GM19025 (cell line): ENCODE results near the gene PRR30.
A peak's percentile ranks its signal among the peaks of the same experiment; 100 is the strongest.

Experiments used
- ATAC-seq: cut with Tn5 transposase; IDR thresholded peaks from one replicate; pipeline ENCODE4 v1.9.1; 2021; ENCODE audit warnings: mild to moderate bottlenecking, low read depth, moderate library complexity; ENCODE audit not compliant: unreplicated experiment

PRR30 gene

DNA sequence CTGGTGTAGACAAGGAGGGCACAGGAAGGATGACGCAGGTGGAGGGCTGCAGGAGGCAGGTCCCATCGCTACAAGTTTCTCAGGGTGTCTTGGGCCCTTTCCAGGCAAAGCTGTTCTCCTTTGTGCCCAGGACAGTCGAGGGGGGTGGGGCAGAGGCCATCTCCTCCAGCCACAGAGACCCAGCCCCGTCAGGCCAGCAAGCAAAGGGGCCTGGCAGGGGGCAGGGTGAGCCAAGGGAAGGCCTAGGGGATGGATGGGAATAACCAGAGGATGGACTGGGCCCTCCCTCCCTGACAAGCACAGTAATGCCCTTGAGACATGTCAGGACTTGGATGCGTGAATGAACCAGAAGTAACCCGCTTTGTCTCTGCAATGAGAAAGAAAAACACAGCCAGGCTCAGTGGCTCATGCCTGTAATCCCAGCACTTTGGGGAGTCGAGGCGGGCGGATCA is 15.9 kb upstream of the PRR30 start:
- ATAC-seq, result no peak

DNA sequence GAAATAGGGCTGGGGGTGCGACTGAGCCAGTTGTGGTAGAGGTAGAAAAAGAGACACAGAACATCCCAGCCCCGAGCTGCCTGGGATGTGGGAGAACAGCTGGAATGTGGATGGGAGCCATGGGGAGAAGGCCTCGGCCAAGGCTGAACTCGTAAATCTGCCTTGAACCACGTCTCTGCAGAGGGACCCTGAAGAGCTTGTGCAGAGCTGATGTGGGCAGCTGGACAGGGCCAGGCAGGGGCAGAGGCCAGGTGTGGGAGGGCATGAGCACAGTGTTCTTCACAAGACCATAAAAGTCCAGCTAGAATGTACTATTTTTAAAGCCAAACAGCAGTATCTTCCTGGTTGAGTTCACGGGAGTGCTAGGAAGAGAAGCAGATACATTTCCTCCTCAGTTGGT is 15.3 kb upstream of the PRR30 start:
- ATAC-seq, result no peak

DNA sequence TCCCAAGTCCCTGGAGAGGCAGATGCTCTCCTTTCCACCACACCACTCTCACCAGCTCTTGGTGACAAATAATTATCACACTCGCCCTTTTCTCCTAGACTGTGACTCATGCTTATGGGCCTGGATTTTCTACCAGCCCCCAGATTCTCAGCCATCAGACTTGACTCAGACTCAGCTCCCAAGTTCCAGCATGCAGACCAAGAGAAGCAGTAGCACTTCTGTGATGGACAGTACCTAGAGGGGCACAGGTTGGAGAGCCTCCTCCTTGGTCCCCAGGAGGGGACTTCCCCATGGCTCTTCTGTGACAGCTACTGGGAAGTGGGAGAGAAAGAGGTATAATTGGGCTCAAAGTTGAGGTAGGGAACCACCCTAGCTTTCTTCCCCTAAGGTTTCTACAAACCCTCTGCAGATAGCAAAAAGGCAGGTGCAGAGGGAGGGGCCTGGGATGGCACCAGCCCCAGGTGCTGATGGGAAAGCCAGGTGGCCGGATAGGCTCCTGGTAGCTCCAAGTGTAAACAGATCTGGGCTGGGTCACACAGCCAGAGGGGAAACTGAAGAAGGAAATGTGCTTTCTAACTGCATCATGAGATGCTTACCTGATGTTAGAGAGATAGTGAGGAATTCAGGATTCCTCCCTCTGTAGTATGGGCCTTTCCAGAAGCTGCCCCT is 13.7 kb upstream of the PRR30 start:
- ATAC-seq, result no peak

DNA sequence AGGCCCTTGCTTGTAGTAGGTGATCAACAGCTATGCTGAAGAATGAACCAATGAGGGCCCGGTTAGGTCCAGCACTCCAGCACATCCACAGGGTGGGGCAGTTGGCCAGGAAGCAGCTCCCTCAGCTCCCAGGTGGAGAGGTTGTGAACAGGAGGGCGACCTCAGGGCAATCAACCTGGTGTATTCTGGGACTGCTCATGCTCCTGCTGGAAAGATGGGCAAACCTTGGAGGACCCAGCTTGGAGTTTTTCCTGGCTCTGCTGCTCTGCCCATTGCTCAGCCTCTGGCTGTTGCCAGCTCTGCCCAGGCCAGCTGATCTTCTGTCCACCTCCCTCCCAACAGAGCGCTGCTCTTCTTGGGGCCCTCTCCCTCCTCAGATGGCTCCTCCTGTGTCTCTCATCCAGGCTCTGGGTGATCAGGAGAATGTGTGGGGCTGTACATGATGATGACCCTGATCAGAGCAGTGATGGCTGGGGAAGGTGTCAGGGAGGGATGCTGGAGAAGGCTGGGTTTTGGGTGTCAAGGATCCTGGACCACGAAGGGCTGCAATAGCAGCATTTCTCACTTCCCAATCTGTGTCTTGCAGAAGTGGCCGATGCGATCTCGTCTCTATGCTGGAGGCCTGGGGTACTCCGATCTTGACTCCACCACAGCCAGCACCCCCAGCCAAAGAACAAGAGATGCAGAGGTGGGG is 13.0 kb upstream of the PRR30 start:
- no peak for ATAC-seq

DNA sequence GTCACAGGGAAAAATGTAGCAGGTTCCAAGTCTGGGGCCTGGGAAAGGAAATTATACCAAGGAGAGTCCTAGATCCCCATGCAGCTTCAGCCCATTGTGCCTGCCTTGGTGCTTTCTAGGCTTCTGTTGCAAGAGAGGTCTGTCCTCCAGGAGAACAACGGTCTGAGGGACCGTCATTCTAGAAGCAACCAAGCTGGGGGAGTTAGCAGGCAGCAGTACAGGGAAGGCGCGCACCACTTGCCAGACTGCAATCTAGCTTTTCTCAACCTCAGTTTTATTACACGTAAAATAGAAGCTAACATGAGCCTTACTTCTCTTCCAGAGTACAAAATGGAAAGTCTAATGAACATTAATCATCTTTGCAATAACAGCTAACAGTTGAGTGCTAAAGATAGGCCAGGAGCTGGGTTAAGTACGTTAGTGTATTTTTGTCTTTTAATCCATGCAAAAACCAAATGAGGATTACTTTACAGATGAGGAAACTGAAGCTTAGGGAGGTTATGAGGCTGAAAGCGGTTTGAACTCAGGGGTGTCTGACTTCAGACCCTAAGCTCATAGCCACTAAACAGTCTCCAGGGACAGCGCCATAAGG is 11.5 kb upstream of the PRR30 start:
- no peak for ATAC-seq

DNA sequence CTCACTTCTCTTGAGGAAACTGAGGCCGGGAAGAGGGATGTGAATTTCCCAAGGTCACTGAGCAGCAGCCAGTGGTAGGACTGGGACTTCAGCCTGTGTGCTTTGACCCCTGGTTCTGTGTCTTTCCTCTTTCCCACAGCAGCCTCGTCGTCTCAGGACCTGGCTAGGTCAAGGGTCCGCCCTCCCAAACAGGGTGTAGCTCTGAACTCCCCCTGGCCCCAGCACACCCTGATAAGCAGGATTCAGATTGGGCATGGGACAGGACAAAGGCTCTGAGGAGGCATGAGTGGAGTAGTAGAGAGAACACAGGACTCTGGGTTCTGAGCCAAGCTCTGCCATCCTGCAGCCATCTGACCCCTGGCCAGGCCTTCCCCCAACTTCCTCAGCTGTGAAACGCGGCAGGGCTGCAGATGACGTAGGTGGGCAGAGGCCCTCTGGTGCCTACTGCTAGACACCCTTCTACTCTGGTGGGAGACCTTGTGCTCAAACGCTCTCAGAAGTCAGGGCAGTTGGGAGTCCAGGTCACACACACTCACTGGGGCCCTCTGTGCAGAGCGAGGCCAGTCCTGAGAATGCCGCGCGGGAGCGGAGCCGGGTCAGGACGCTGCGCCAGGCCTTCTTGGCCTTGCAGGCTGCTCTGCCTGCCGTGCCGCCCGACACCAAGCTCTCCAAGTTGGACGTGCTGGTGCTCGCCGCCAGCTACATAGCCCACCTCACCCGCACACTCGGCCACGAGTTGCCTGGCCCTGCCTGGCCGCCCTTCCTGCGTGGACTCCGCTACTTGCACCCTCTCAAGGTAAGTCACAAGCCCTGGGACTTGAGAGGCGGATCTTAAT is 10.6 kb upstream of the PRR30 start:
- no peak for ATAC-seq

DNA sequence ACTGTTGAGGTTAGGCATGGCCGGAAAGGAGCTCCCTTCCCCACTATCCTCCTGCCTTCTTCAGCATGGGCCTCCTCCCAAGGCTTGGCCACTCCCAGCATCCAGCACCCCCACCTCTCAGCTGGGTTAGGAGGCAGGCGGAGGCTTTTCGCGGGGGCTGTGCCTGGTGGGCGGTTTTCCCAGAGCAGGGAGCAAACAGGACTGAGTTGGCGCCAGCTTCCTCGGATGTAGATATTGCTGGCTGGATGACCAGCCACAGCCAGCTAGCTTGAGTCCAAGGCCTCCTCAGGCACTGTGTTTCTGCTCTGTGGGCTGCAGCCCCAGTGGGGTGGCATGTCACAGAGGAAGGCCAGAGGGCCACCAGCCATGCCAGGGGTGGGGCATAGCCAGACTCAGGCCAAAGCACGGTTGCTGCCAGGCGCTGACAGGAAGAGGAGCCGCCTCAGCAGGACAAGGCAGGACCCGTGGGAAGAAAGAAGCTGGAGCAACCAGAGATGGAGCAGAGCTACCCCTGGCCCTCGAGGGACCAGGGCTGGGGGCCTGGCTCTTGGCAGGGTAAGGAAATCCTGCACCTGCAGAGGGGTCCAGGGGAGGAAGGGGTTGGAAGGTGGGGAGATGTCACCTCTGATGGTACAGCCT is 9.7 kb upstream of the PRR30 start, which contains the start of gene TCF23:
TSS of gene TCF23 (plus strand) at position 204 of the 639 bp plus-strand sequence. CDS start at position 334, 130 bp downstream.
- no peak for ATAC-seq

DNA sequence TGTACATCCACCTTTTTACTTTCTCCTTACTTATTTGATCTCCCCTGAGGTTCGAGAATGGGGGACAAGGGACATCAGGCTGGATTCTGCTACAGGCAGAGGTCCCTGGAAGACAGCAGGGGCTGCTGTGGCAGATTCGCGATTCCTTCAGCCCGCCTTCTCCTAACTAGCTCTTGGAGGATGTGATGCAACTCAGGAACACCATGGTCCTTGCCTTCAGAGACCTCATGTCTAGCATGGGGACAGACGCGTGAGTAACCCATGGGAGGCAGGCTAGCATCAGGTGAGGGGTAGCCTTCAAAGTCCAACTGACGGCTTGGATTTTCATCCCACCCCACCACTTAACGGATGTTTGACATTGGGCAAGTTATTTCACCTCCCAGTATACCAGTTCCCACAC is 8.7 kb upstream of the PRR30 start:
- ATAC-seq, result no peak

DNA sequence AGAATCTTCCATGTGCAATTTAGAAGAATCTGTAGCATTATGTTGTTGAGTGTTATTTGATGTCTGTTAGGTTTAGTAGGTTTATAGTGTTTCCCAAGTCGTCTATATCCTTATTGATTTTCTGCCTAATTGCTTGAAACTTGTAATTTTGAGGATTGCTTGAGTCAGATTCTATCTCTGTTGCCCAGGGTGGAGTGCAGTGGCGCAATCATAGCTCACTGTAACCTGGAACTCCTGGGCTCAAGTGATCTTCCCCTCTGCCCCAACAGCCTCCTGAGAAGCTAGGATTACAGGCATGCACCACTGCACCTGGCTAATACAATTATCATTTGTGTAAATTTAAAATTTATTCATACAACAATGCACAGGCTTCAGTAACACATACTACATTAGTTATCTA is 6.5 kb upstream of the PRR30 start:
- no peak for ATAC-seq

DNA sequence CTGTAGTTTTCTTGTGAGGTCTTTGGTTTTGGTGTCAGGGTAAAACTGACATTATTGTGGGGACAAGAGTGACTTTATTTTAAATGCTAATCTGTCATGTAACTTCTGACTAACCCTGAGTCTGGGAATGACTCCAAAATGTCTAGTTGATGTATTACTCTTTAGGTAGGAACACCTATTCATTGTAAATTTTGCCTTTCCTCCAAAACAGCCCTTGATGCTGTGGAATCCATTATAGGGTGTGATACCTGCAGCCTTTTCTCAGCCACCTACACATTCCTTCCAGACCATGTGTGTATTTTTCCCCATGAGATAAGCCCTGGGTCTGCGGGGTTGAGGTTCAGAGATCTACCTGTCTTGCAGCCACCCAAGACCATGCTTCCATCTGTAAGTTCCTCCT is 4.1 kb upstream of the PRR30 start:
- no peak for ATAC-seq

DNA sequence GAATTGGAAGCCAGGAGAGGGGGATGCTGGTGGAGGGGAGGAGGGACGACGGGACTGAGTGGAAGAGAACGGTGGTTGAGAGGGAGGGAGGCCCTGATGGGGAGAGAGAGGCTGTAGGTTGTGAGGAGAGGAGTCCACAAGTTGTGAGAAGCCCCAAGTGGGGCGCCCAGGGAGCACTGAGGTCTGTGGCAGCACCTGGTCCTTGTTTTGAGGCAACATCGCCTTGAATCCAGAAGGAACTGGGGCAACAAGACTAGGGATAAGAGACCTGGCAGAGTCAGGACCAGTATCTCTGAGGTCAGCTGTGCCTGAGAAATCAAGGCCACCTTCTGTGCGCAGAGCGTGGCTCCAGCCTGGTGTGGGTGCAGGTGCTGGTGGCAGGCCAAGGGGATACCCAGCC is 1.1 kb downstream of the PRR30 start:
- no peak for ATAC-seq

DNA sequence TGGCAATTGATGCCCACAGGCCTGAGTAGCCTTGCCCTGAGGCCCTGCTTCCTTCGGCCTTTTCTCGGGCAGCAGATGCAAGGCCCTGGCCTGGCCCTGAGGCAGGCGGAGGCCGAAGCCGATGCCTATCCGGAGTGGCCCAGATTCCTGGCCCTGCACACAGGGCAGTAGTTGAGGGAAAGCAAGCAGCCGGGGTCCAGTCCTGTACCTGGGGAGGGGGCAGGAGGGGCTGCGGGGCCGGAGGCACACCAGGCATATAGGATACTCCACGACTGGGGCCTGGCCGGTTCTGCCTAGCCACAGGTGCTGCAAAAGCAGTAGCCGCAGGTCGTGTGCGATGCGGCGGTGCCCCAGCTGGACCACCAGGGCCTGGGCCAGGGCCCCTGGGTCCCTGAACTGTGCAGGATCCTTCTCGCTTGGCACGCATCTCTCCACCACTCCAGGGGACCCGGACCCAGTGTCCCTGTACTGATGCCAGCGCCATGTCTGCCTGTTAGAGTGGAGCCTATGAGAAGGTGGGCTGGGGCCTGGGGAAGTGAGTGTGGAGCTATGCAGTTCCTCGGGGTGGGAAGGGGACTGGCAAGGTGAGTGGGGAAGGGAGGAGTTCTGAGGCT is 1.8 kb downstream of the PRR30 start:
- no peak for ATAC-seq

DNA sequence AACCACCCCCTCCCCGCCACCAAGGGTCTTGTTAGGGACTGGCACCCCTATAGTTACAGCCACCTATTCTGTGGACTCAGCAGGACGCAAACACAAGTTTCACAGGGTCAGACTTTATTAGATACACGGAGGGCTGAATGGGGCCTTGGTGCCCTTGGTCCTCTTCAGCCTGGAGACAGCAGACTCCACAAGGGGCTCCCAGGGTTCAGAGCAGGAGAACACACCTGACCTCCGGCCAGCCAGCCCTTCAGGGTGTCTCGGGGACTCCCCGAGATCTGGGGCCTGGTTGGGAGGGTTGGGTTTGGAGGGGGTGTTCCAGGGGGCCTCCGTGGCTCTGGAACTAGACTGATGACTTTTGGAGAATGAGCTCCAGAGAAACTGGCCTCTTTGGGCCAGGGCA is 2.5 kb downstream of the PRR30 start:
- ATAC-seq, result no peak

DNA sequence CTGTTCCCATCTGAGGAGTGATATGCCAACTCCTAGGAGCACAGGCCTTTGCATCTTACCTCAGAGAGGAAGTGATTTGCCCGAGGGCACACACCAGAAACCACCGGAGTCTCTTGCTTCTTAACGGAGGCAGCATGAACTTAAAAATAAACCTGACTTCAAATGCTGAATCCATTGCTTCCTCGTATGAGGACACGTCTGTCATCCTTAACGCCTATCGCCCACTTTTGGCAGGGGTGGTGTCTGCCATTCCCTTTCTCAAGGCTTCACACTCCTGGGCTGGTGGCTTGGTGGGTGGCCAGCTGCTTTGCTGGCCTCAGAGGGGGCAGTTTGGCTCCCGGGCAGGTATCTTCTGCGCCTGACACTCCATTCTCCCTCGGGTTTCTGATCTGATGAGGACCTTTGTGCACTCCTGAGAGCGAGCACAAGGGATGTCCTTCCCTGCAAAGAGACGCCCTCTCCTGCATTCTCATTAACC is 3.7 kb downstream of the PRR30 start:
- ATAC-seq, result no peak

DNA sequence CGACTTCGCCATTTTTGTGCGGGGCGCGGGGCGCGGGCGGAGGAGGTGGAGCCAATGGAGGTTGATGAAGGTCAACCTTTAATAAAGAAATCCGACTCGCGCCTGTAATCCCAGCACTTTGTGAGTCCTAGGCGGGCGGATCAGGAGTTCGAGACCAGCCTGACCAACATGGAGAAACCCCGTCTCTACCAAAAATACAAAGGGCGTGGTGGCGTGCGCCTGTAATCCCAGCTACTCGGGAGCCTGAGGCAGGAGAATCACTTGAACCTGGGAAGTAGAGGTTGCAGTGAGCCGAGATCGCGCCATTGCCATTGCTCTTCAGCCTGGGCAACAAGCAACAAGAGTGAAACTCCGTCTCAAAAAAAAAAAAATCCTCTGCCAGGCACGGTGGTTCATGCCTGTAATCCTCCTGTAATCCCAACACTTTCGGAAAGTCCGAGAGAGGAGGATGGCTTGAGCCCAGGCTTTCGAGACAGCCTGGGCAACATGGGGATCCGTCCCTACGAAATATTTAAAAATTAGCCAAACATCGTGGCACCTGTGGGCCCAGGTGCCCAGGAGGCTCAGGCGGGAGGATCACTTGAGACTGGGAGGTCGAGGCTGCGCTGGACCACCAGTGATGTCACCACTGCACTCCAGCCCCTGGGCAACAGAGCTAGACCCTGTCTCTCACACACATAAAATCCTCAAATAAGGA is 4.3 kb downstream of the PRR30 start:
- ATAC-seq, result no peak

DNA sequence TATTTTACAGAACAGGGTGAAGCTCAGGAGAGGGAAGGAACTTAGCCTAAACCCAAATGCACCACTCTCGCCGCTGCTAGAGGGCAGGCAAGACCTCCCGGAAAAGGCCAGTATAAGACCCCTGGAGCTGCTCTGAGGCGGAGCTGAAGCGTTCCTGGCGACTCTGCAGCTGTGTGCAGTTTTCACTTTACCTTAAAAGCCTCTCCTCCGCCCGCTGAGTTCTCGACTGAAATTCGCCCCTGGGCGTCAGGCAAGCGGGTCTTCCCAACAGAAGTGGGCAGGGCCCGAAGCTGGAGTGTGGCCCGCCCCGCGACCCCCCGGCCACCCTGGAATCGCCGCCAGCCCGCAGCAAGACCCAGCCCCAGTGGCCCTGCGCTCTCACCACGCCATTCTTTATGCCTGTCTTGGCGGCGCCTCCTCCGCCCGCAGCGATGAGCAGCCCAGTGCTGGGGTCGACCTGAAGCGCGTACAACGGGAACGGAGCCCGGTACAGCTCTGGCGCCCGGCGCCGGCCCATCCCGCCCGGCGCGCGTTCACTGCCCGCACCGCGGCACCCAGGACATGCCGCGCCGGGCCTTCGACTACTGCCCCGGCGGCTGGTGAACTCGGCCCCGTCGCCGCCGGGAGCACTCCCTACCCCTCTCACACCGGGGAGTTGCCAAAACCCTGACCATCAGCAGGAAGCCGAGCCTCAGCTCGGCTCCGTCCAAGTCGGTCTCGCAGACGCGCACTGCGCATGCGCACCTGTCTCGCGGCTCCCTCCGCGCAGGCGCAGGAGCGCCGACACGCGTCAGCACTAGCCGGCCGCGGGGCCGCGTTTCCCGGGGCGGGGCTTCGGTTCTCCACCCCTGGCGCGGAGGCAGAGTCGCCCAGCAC is 5.1 kb downstream of the PRR30 start, which contains the start of gene PREB:
TSS of gene PREB (minus strand) at position 732 of the 876 bp plus-strand sequence. CDS start at position 517, 215 bp downstream.
- peak; percentile 86 for ATAC-seq

DNA sequence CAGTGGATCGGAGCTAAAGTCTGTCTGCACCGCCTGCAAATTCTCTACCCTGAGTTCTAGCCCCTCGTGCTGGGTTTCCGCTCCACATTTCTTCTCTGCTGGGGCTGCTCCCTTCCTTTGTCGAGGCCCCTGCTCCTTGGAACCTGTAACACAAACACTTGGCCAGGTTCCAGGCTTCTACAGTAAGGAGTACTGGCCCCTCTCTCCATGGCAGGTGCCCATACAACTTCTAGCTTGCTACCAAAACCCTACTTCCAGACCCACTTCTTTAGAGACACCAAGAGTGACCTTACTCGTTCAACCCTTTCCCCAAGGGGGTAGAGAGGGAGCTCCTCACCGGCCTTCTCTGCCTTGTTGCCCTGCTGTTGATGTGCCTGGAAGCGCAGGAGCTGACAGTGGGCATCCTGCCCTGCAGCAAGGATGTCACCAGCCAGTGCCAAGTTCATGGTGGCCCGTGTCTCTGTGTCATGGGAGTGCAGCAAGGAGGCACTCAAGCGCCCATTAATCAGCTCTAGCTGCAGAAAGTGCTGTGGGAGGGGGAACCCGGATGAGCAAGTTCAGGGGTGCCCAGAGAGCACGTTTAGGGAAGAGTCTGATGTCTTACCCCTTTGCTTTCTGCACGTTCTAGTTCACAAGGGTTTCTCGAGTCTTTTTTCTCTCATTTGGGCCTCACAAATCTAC is 5.9 kb downstream of the PRR30 start:
- no peak for ATAC-seq

DNA sequence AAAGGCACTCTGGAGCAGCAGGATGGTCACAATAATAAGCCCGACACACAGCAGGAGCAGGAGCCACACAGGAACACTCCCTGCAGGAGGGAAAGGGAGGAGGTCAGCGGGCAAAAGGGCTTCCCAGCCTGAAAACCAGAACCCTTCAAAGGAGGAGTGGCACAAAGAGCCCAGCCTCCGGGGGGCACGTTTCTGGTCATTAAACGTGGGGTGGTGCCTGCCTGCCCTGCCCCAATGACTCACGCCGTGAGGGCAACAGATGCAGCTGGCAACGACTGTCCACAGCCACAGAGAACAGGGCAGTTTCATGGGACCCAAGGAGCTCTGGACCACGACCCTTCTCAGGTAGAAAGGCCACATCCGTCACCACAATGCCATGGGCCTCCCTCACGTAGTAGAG is 7.8 kb downstream of the PRR30 start:
- no peak for ATAC-seq
